NCI-H128 (cell line): ENCODE data around the gene GOLGA6A.
"Not testable (repeated sequence)": the region's sequence is repeated elsewhere in the genome, so short reads cannot be mapped to it uniquely, and the experiment has no call there.

Experiments
- DNase-seq: peaks from one replicate; lab custom pipeline; 2025; ENCODE audit not compliant: unreplicated experiment; lab: John Stamatoyannopoulos, UW

Gene GOLGA6A

GRCh38 chr15:74108111-74108510, 25.8 kb upstream of the GOLGA6A start:
- DNase-seq, result no peak

DNA sequence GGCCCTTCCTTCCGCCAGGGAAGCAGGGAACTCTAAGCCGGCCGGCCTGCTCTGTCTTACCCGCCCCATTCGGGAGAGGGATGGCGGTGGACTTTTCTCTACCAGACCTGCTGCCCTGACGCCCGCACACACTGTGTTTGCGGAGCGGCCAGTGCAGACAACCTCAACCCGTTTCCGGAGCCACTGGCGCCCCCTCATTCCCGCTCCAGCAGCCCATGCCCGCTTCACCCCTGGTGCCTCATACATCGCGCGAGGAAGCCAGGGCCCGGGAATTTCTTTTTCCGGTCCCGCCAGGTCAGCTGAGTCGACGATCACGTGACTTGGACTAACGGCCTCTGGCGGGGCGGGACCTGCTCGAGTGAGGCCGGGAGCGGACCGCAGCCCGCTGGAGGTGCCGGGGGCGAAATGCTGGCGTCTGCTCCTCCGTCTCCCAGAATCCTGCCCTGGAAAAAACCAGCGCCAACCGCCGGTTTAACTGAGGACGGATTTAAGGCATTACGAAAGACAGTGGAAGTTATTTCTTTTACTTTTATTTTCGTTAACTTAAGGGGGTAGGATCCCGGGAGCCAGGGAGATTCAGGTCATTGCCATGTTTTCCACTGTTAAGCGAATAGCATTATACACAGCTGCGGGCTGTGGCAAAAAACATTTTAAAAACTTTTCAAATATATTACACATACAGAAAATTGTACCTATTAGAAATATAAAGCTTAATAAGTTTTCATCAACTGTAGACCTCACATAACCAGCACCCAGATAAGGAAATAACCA, 17.8 kb upstream of the GOLGA6A start:
- DNase-seq, result not testable (repeated sequence)

- DNase-seq, result not testable (repeated sequence)
These were observed 14.6 kb upstream of the GOLGA6A start for GRCh38 chr15:74096753-74097474.

DNA sequence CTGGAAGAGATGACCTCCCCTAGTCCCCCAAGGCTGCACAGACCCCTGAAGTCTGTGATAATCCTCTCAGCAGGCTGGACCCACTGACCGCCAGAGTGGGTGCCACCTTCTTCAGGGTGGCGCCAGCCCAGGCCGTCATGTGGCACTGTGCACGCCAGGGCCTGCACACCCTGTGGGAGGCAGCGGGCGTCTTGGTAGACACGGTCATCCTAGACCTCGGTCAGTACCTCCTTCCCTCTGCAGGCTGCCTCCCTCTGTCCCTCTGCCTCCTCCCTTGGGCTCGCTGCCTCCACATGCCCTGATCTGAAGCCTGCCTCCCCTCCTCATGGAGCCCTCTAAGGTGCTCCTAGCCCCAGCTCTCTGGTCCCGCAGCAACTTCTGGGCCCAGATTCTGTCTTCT, 13.3 kb upstream of the GOLGA6A start:
- not testable (repeated sequence) for DNase-seq

- DNase-seq, result not testable (repeated sequence)
These were observed 12.2 kb upstream of the GOLGA6A start for GRCh38 chr15:74094567-74094966.

GRCh38 chr15:74075781-74076180, 6.6 kb downstream of the GOLGA6A start:
- DNase-seq, result not testable (repeated sequence)

DNA sequence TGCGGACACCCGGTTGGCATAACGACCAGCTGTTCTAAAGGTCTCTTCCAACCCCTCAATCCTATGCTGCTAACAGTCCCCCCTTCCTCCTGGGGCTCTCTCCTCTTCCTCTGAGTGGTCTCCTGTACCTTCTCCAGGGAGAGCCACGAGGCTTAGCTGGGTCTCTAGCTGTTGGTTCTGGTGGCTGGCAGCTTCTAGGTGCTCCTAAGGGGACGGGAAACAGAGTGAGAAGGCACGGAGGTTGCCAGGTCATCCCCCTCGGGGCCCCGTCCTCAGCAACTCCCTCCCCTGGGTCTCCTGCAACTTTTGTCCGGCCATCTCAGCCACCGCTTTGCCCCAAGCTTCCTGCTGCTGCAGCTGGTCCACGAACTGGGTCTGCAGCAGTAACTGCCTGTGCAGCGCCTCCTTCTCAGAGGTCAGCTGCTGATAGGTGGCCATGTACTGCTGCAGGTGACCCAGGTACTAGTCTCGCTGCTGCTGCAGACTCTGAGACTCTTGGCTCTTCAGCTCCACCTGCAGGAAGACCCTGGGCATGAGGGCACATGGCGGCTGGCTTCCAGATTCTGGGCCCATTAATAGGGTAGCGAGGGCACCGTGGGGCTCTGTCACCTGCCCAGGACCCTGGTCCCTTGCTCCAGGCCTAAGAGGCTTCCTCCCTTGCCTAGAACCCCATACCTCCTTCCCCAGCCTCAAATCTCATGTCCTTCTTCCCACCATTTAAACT, 9.6 kb downstream of the GOLGA6A start:
- not testable (repeated sequence) for DNase-seq

DNA sequence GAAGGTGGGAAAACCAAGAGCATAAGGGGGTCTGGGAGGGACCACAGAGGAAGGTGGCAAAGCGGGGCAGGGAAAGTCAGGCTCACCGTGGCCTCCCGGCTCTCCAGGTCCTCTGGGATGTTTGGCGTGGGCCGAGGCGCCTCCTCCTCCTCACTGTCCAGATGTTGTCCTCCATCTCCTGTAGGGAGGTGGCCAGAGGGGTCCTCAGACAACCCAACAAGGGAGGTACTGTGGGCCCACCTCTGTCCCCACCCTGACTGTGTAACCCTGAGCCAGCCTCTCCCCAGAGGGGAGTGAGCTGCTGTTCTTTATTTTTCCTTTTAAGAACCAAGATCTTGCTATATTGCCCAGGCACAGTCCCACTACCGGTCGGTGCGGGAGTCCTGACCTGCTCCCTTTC, 10.2 kb downstream of the GOLGA6A start:
- not testable (repeated sequence) for DNase-seq

DNA sequence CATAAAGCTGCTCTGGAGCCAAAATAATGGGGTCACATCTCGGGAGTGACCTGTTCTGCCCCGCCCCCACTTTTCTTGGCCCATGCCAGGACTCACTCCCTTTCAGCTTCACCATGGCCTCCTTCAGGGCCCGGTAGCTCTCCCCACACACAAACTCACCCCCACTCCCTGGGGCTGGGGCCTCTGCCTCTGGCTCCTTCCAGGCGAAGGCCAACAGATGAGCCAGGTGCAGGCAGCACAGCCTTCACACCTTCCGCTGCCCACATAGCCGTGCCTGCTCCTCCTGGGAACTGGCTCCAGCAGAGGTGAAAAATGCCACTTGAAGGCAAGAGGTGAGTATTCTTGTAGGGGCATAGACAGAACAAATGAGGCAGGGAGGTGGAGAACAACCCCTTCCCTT, 10.7 kb downstream of the GOLGA6A start:
- DNase-seq, result not testable (repeated sequence)

DNA sequence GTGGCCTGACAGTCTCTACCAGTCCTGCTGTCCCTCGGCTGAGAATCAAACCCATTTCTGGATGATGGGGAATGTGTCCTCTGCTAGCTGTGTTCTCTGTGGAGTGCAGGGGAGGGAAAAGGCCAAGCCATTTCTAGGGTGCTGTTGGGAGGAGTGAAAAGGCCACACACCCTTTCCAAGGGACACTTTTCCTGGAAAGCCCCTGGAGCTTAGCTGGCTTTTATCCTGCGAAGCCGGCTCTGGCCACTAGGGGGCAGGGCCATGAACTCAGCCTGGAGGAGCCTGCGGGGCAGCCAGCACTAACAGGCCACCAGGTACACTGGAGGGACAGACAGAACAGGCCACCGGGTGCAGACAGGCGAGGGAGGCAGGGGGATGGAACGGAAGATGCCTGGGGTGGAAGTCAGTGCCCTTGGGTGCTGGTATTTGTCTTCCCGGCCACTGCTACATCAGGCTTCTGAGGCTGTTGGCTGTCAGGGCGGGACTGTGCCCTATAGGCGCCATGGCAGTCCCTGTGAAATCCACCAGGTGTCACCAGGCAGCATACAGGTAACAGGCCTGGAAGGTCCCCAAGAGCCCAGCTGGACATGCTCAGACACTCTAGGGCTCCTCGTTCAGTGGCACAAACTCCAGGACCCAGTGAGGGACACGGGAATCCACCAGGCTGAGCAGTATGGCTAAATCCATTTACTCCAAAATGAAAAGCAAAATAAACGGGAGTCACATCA, 16.5 kb downstream of the GOLGA6A start:
- DNase-seq, result not testable (repeated sequence)

DNA sequence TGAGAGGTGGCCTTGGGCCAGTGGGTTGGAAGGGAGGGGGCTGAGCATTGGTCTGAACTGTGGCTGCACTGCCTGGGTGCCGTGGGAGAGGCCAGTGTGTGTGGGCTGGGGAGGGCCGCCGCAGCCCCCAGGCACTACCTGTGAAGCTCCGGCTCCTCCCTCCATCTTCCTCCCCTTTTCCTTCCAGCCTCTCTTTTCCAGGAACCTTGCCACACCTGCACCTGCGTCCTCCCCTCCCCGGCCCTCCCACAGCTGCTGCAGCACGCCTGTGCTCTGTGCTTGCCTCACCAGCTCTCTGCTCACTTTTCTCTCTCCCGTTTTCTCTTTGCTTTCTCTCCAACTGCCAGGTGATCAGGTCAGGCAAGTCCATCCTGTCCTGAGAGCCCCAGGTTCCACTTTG, 17.5 kb downstream of the GOLGA6A start:
- DNase-seq, result not testable (repeated sequence)

- DNase-seq, result not testable (repeated sequence)
These were observed 18.2 kb downstream of the GOLGA6A start for GRCh38 chr15:74064183-74064582.

GRCh38 chr15:74063425-74064146, 18.8 kb downstream of the GOLGA6A start:
- not testable (repeated sequence) for DNase-seq

DNA sequence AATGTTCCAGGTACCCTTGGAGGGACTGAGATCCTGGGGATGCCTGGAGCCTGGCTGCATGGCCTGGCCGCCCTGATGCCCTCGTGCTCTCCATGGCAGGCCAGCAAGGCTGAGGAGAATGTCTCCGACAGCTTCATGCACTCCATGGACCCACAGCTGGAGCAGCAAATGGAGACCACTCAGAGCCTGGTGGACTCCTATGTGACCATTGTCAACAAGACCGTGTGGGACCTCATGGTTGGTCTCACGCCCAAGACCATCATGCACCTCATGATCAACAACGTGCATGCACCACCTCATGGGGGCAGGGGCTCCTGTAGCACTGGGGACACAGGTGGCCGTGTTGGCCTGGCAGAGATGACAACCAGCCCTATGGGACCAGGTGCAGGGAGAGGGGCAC, 19.7 kb downstream of the GOLGA6A start:
- no peak for DNase-seq

DNA sequence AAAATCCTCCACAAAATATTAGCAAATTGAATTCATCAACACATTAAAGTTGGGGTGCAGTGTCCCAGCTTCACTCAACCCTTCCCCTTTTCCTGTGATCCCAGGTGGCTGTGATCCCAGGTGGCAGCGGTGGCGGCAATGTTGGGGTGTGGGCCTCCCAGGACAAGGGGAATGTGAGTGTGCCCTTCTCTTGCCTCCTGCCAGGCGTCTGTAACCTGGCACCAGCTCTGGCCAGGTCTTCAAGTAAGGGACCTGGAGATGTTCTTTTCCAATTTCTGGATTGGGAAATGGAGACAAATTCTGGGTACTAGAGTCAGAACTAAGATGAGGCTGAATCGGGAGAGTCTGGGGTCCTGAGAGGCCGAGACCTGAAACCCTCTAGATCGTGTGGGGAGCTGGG, 20.1 kb downstream of the GOLGA6A start:
- no peak for DNase-seq

DNA sequence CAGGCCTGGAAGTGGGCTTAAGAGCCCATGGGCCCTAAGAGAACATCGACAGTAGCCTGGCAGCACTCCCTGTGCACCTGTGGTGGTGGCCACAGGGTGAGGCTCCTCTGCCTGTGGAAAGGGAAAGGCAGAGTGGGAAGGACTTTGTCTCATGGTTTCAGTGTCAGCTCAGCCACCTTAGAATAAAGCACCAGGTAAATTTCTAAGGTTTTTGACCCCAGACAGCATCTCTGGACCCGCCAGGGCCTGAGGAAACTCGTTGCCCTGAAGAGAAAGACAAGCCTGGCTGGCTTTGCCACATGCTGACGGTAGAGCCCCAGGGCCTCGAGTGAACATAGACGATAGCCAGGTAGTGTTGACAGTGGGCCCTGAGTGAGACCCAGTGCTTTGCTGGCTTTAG, 22.1 kb downstream of the GOLGA6A start:
- DNase-seq, result no peak

- not testable (repeated sequence) for DNase-seq
These were observed 23.1 kb downstream of the GOLGA6A start for GRCh38 chr15:74059050-74059833.

DNA sequence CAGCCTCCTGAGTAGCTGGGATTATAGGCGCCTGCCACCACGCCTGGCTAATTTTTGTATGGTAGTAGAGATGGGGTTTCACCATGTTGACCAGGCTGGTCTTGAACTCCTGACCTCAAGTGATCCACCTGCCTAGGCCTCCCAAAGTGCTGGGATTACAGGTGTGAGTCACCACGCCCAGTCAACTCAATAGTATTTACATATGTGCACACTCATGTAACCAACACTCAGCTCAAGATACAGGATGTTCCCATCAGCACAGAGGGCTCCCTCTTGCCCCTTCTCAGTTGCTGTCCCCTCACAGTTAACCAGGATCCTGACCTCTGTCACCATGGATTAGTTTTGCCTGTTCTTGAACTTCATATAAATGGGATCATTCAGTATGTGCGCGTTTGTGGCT, 26.0 kb downstream of the GOLGA6A start:
- DNase-seq, result not testable (repeated sequence)

DNA sequence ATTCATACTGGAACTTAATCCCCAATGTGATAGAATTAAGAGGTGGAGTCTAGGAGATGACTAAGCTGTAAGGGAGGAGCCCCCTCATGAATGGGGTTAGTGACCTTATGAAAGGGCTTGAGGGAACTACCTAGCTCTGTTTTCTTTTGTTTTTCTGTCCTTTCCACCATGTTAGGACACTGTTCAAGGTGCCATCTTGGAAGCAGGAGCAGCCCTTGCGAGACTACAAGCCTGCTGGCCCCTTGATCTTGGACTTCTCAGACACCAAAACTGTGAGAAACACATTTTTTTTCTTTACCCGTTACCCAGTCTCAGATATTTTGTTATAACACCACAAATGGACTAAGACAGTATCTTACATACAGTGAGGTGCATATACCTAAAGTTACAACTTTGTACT, 26.5 kb downstream of the GOLGA6A start:
- no peak for DNase-seq
